GM12864 (cell line): Measurements from ENCODE around the gene OARD1.

Experiments used
- DNase-seq: peaks from one replicate; pipeline ENCODE4 v3.0.0-alpha.2; 2011; ENCODE audit warnings: low read depth
- H3K4me3 ChIP-seq: 2 replicates; pipeline ENCODE4 v1.5.1; 2011; ENCODE audit warnings: mild to moderate bottlenecking, low read depth, low read length, control low read depth
- CTCF ChIP-seq: IDR thresholded peaks from 2 replicates; pipeline ENCODE4 v1.5.1; 2011; ENCODE audit warnings: low read depth, mild to moderate bottlenecking, moderate library complexity, low read length, control low read depth, inconsistent platforms; ENCODE audit errors: missing control alignments

The OARD1 gene

DNA sequence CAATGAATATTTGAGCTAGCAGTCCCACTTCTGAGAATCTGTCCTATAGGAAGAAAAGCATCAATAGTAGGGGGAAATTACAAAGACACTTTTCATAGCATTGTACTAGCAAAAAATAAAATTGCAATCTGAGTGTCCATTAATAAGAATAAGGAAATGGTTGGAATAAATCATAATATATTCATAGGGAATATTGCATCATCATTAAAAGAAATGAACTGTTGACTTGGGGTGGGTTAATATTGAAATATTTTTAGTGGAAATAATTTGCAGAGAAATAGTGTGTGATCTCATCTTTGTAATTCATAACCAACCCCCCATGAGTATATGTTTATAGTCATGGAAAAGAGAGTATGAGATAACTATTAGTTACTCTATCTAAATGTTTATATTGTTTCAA, 13.0 kb upstream of the OARD1 start:
- no peak for DNase-seq
- H3K4me3 ChIP-seq: no peak overlapping the region
- TF ChIP-seq CTCF: no peak

DNA sequence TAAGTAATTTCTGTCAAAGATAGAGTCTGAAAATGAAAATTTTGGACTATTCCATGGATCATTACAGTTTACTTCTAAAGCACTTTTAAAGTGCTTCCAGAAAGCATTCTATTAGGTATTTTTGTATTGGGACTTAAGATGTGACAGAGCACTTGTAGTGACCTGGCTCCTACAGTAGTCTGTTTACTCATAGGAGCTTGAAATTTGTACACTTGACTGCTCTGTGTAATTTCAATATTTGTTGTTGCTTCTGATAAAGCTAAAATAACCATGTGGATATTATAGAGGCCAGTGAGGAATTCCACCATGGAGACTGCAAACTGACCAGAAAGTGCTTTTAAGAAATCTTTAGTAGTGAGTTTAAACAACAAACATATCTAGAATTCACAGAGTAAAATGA, 10.9 kb upstream of the OARD1 start:
- DNase-seq: no peak
- TF ChIP-seq CTCF: no peak
- H3K4me3 ChIP-seq: no peak overlapping the region

DNA sequence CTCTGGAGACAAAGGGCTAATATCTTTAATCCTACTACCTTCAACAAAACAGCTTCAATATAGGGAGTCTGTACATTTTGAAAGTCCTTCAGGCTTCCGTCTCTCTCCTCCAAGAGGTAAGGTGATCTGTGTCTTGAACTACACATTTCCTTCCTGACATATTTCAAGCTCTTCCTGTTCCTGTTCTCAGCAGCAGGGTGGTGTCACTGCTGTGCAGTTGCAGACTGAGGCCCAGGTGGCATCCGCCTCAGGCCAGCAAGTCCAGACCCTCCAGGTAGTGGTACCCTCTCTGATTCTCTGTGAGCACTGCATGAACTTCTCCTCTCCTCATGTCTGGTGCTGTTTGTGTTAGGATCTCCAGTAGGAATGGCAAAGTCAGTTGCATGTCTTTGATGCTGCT, 8.5 kb upstream of the OARD1 start:
- no peak for TF ChIP-seq CTCF
- no peak for DNase-seq
- no peak overlapping the region for H3K4me3 ChIP-seq

DNA sequence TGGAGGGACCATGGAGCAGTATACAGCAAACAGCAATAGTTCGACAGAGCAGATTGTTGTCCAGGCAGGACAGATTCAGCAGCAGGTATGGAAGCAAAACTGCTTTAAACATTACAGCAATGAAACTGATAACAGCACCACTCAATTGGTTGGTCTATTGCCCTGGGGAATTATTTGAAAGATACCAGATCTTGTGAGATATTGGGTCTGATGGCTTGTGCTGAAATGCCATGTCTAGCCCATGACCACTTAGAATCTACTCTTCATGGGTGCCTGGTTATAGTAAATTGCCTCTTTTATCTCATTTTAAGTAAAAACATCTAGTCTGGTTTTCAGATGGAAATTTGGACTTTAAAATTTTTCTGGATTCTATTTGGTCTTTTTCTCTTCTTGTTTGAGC, 6.9 kb upstream of the OARD1 start:
- no peak for TF ChIP-seq CTCF
- DNase-seq: no peak
- no peak overlapping the region for H3K4me3 ChIP-seq

DNA sequence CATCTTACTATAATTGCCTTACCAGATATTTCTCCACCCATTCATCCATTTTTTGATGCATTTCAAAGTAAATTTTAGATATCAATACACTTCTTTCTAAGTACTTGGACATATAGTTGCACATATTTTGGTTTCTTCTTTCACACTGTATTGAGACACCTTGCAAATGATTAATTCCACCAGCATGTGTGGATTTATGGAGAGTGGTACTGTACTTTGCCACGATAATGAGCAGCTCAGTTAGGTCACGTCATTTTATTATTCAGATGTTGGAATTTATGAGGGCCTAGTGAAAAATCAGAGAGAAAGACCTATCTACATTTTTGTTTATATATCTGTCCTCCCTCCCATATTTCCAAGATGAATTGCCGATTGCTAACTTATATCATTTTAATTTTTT, 5.9 kb upstream of the OARD1 start:
- H3K4me3 ChIP-seq: no peak overlapping the region
- no peak for TF ChIP-seq CTCF
- no peak for DNase-seq

DNA sequence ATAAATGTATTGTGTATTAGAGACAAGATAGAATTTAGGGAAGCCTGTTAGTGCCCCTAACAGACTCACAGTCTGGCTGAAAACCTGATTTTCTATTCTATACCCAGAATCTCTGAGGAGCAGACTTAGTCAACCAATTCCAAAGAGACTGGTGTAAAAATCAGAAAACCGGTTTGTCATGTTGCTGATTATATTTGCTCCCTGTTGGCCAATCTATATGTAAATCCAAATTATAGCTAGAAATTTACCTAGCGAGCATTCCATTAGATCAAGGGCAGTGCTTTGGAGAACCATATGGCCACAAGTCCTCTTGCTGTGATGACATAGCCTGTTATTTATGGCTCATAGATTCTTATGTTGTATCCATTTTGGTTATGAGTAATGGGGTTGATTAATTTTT, 5.4 kb upstream of the OARD1 start:
- H3K4me3 ChIP-seq: no peak overlapping the region
- DNase-seq: no peak
- no peak for TF ChIP-seq CTCF

GRCh38 chr6:41075651-41076626, 3.8 kb upstream of the OARD1 start:
- DNase-seq: no peak
- no peak overlapping the region; the same call in 1 of the 2 replicates for H3K4me3 ChIP-seq
- no peak for TF ChIP-seq CTCF
